Measurements from ENCODE around the gene C16orf46. TPM values are rescaled to one million over a fixed set of nuclear protein-coding genes. Genes with fewer than 3 reads are reported as not detected.
A peak's percentile ranks its signal among the peaks of the same experiment; 100 is the strongest.

The C16orf46 gene
- total and polyA plus RNA-seq, 9 of the 15 experiments (the other 6 are each of a cell fraction or from before 2014, with no cell fraction given): 0.10 to 0.98 (median 0.41) TPM; not detected in 1

GRCh38 chr16:81095953-81096714, 19.1 kb upstream of the C16orf46 start, which contains the start of gene GCSH (continued):
- TF ChIP-seq ETV6 (IDR thresholded peaks at IDR 0.05; ENCODE audit: borderline replicate concordance in 1 of 2, low read depth in 2 of 2, low read length in 1 of 2) (no peak), ETV6 (CRISPR knock-in tag; IDR thresholded peaks at IDR 0.05; ENCODE audit: borderline replicate concordance) (0 out of 2 replicates have a peak, but pooled peaks have one; percentile 22), ZBTB1 (CRISPR knock-in tag; IDR thresholded peaks at IDR 0.05; ENCODE audit: borderline replicate concordance, low read depth) (0 out of 2 replicates have a peak, but pooled peaks have one; percentile 3), SREBF1 (IDR thresholded peaks at IDR 0.05; ENCODE audit: borderline replicate concordance, low read depth, low read length) (no peak), NRF1 (conservative IDR thresholded peaks at IDR 0.05 in 1 of 2, IDR thresholded peaks at IDR 0.05 in 1 of 2) (peak; percentile 86 to 88), HNRNPL (IDR thresholded peaks at IDR 0.05; ENCODE audit: low read depth, low read length) (peak; percentile 48; the same call in 1 of the 2 replicates), ZNF324 (CRISPR knock-in tag; IDR thresholded peaks at IDR 0.05) (no peak), MITF (IDR thresholded peaks at IDR 0.05) (no peak), CCAR2 (IDR thresholded peaks at IDR 0.05; ENCODE audit: low read depth, low read length) (no peak), ILK (tag; IDR thresholded peaks at IDR 0.05; ENCODE audit: borderline replicate concordance, low read depth) (no peak), LCOR (CRISPR knock-in tag; IDR thresholded peaks at IDR 0.05) (no peak), E2F8 (IDR thresholded peaks at IDR 0.05; ENCODE audit: low read depth, partially characterized antibody) (no peak), ZNF395 (CRISPR knock-in tag; IDR thresholded peaks at IDR 0.05) (no peak), GABPB1 (CRISPR knock-in tag; IDR thresholded peaks at IDR 0.05) (no peak; the same call in none of the 2 replicates), RB1 (IDR thresholded peaks at IDR 0.05; ENCODE audit: low read depth) (peak; percentile 69), MLLT1 (IDR thresholded peaks at IDR 0.05) (no peak), TAF15 (IDR thresholded peaks at IDR 0.05; ENCODE audit: low read depth, low read length) (no peak), ESRRA (IDR thresholded peaks at IDR 0.05; ENCODE audit: borderline replicate concordance, low read depth) (peak; percentile 24; the same call in 1 of the 2 replicates), ESRRB (CRISPR knock-in tag; IDR thresholded peaks at IDR 0.05; ENCODE audit: borderline replicate concordance) (no peak)
